HG03108 (cell line): ENCODE data around the gene NPVF.
A peak's percentile ranks its signal among the peaks of the same experiment; 100 is the strongest.

Experiments
- ATAC-seq: cut with Tn5 transposase; IDR thresholded peaks from one replicate; pipeline ENCODE4 v1.9.1; 2021; ENCODE audit warnings: moderate library complexity; ENCODE audit not compliant: unreplicated experiment

NPVF gene

GRCh38 chr7:25235471-25235870, 7.2 kb upstream of the NPVF start:
- no peak for ATAC-seq

GRCh38 chr7:25234336-25234735, 6.0 kb upstream of the NPVF start:
- no peak for ATAC-seq

- ATAC-seq: no peak
Measured at GRCh38 chr7:25223206-25223605, 5.1 kb downstream of the NPVF start.

- no peak for ATAC-seq
Measured at GRCh38 chr7:25222666-25223065, 5.6 kb downstream of the NPVF start.

GRCh38 chr7:25221009-25221408, 7.3 kb downstream of the NPVF start:
- no peak for ATAC-seq

- ATAC-seq: no peak
Measured at GRCh38 chr7:25218191-25218590, 10.1 kb downstream of the NPVF start.

GRCh38 chr7:25216837-25217236, 11.4 kb downstream of the NPVF start:
- no peak for ATAC-seq

GRCh38 chr7:25215694-25216335, 12.5 kb downstream of the NPVF start:
- ATAC-seq: no peak

- ATAC-seq: no peak
Measured at GRCh38 chr7:25208525-25209221, 19.6 kb downstream of the NPVF start.

GRCh38 chr7:25207887-25208286, 20.4 kb downstream of the NPVF start:
- no peak for ATAC-seq

- no peak for ATAC-seq
Measured at GRCh38 chr7:25206765-25207164, 21.5 kb downstream of the NPVF start.

- ATAC-seq: no peak
Measured at GRCh38 chr7:25196132-25196896, 32.0 kb downstream of the NPVF start.

- no peak for ATAC-seq
Measured at GRCh38 chr7:25194036-25194435, 34.2 kb downstream of the NPVF start.

- no peak for ATAC-seq
Measured at GRCh38 chr7:25192043-25192442, 36.2 kb downstream of the NPVF start.

GRCh38 chr7:25189197-25189596, 39.1 kb downstream of the NPVF start:
- ATAC-seq: no peak

- ATAC-seq: no peak
Measured at GRCh38 chr7:25187932-25188331, 40.4 kb downstream of the NPVF start.

- ATAC-seq: no peak
Measured at GRCh38 chr7:25186436-25186835, 41.9 kb downstream of the NPVF start.

- no peak for ATAC-seq
Measured at GRCh38 chr7:25181532-25181931, 46.8 kb downstream of the NPVF start.

GRCh38 chr7:25180946-25181345, 47.3 kb downstream of the NPVF start:
- ATAC-seq: no peak

- ATAC-seq: no peak
Measured at GRCh38 chr7:25180592-25180923, 47.7 kb downstream of the NPVF start.

GRCh38 chr7:25179771-25180591, 48.3 kb downstream of the NPVF start:
- peak; percentile 94 for ATAC-seq
